SJSA1 (cell line): ENCODE results near the gene EHD2. TPM values are rescaled to one million over a fixed set of nuclear protein-coding genes. Genes with fewer than 3 reads are reported as not detected.
"Not testable (repeated sequence)": the region's sequence is repeated elsewhere in the genome, so short reads cannot be mapped to it uniquely, and the experiment has no call there.

ENCODE experiments used
- DNase-seq, 2 experiments: peaks; one replicate each; pipeline ENCODE4 v3.0.0-alpha.2; 2015 to 2020; ENCODE audit warnings: low spot score in 2 of 2, low read depth in 1 of 2
- H3K27ac ChIP-seq: fragments of 250-450 bp; sonication (Bioruptor Pico); 2 replicates; pipeline ENCODE4 v1.5.1; 2020; ENCODE audit warnings: mild to moderate bottlenecking, moderate library complexity
- H3K27me3 ChIP-seq: fragments of 250-450 bp; sonication (Bioruptor Pico); replicated peaks from 2 replicates; pipeline ENCODE4 v1.5.1; 2020; ENCODE audit warnings: mild to moderate bottlenecking, moderate library complexity
- H3K36me3 ChIP-seq: fragments of 250-450 bp; sonication (Bioruptor Pico); 2 replicates; pipeline ENCODE4 v1.5.1; 2020; ENCODE audit warnings: mild to moderate bottlenecking
- H3K4me1 ChIP-seq: fragments of 250-450 bp; sonication (Bioruptor Pico); replicated peaks from 2 replicates; pipeline ENCODE4 v1.6.1; 2021; ENCODE audit warnings: mild to moderate bottlenecking
- H3K4me3 ChIP-seq: fragments of 250-450 bp; sonication (Bioruptor Pico); 2 replicates; pipeline ENCODE4 v1.5.1; 2020; ENCODE audit warnings: mild to moderate bottlenecking
- H3K9me3 ChIP-seq: fragments of 250-450 bp; sonication (Bioruptor Pico); replicated peaks from 2 replicates; pipeline ENCODE4 v1.5.1; 2020; ENCODE audit warnings: mild to moderate bottlenecking
- total RNA-seq: library from RNA; depleted of rRNA; stranded (reverse); fragments of >200 nt; shearing (Covaris generic); gene quantifications from 2 replicates; pipeline ENCODE4 v1.2.3, GENCODE V29; 2014

Gene EHD2
- total RNA-seq, 1 experiment from 2014 or later = 35.9 TPM

DNA sequence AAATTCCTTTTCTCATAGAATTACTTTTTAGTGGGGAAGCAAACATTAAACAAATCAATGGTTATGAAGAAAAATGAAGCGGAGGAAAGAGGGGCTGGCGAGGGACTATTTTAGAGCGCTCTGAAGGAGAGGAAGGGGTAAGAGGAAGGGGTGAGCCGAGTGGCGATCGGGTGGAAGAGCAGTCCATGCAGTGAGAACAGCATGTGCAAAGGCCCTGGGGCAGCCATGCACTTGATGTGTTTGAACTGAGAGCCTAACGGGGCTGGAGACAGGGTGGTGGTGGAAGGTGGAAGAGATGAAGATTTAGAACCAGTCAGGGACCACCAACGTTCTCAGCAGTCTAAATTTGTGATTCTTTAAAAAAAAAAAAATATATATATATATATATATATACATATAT is 17.7 kb downstream of the EHD2 start:
- no peak overlapping the region for H3K27ac ChIP-seq
- H3K4me1 ChIP-seq = peaks cover 41% of the 10 kb centered on the region
- no peak for DNase-seq
- H3K4me3 ChIP-seq = no peak overlapping the region
- peaks cover 86% of the 10 kb centered on the region for H3K36me3 ChIP-seq
- no peaks in the 10 kb centered on the region for H3K9me3 ChIP-seq
- H3K27me3 ChIP-seq = no peaks in the 10 kb centered on the region

DNA sequence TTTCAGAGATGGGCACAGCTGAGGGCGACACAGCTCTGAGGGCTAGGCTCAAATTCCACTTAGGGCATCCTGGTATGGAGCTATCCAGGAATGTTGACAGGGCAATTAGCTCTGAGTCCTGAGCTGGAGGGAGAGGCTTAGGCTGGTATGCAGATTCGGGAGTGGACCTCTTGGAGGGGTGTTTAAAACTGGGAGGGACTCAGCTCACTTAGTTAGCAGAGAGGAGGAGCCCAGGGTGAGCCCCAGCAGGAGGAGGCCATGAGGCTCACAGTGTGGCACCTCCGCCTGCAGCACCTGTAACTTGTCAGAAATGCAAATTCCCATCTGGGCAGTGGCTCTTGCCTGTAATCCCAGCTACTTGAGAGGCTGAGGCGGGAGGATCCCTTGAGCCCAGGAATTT is 21.9 kb downstream of the EHD2 start:
- H3K4me1 ChIP-seq = peaks cover 5% of the 10 kb centered on the region
- peaks cover 76% of the 10 kb centered on the region for H3K36me3 ChIP-seq
- DNase-seq = no peak
- H3K27me3 ChIP-seq = no peaks in the 10 kb centered on the region
- H3K27ac ChIP-seq = no peak overlapping the region
- no peaks in the 10 kb centered on the region for H3K9me3 ChIP-seq
- no peak overlapping the region for H3K4me3 ChIP-seq

DNA sequence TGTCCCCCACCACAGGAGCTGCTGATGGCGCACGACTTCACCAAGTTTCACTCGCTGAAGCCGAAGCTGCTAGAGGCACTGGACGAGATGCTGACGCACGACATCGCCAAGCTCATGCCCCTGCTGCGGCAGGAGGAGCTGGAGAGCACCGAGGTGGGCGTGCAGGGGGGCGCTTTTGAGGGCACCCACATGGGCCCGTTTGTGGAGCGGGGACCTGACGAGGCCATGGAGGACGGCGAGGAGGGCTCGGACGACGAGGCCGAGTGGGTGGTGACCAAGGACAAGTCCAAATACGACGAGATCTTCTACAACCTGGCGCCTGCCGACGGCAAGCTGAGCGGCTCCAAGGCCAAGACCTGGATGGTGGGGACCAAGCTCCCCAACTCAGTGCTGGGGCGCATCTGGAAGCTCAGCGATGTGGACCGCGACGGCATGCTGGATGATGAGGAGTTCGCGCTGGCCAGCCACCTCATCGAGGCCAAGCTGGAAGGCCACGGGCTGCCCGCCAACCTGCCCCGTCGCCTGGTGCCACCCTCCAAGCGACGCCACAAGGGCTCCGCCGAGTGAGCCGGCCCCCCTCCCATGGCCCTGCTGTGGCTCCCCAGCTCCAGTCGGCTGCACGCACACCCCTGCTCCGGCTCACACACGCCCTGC is 27.8 kb downstream of the EHD2 start:
- Histone ChIP-seq H3K9me3 (no peaks in the 10 kb centered on the region), H3K27ac (no peak overlapping the region), H3K36me3 (peaks cover 56% of the 10 kb centered on the region)

DNA sequence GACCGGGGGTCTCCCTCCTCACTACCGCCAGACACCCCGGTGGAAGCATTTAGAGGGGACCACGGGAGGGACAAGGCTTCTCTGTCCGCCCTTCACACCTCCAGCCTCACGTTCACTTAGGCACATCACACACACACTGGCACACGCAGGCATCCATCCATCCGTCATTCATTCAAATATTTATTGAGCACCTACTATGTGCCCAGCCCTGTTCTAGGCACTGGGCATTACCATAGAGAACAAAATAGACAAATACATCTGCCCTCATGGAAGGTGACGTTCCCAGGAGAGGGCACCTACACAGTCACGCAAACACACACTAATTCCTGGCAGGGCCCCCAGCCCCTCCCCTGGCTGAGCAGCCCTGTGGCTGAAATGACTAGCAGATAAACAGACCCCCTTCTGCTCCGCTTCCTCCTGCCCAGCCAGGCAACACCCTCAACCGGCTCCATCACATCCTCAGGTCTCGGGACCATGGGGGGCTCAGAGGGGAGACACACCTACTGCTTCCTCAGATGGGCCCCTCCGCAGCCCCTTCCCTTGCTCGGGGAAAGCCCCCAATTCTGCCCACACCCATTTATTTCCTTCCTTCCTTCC is 28.4 kb downstream of the EHD2 start:
- no peaks in the 10 kb centered on the region for H3K9me3 ChIP-seq
- H3K4me3 ChIP-seq = no peak overlapping the region
- H3K36me3 ChIP-seq = peaks cover 53% of the 10 kb centered on the region
- H3K27me3 ChIP-seq = no peaks in the 10 kb centered on the region
- no peak for DNase-seq
- H3K27ac ChIP-seq = no peak overlapping the region
- H3K4me1 ChIP-seq = peaks cover 34% of the 10 kb centered on the region

More for the DNA sequence above, 27.8 kb downstream of the EHD2 start:
- Histone ChIP-seq H3K27me3 (no peaks in the 10 kb centered on the region), H3K4me3 (no peak overlapping the region), H3K4me1 (peaks cover 29% of the 10 kb centered on the region)
- no peak for DNase-seq

DNA sequence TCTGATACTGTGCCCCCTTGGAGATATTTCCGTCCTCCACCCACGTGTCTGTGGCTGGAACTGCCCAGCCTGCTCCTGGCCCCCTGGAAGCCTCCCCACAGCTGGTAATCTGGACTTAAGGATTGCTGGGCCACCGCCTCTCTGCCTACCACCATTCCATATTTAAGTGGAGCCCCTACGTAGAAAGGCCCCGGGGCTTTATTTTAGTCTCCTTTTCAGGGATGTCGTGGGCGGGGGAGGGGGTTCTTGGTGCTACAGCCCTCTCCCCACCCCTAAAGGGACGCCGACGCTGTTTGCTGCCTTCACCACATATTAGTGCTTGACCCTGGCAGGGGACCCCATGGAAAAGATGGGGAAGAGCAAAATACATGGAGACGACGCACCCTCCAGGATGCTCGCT is 29.4 kb downstream of the EHD2 start:
- no peak for DNase-seq
- no peaks in the 10 kb centered on the region for H3K9me3 ChIP-seq
- H3K4me3 ChIP-seq = peak overlapping the region; percentile 37; the same call in 1 of the 2 replicates
- peak overlapping the region; percentile 90 for H3K27ac ChIP-seq
- H3K27me3 ChIP-seq = no peaks in the 10 kb centered on the region
- peaks cover 32% of the 10 kb centered on the region for H3K4me1 ChIP-seq
- H3K36me3 ChIP-seq = peaks cover 60% of the 10 kb centered on the region

DNA sequence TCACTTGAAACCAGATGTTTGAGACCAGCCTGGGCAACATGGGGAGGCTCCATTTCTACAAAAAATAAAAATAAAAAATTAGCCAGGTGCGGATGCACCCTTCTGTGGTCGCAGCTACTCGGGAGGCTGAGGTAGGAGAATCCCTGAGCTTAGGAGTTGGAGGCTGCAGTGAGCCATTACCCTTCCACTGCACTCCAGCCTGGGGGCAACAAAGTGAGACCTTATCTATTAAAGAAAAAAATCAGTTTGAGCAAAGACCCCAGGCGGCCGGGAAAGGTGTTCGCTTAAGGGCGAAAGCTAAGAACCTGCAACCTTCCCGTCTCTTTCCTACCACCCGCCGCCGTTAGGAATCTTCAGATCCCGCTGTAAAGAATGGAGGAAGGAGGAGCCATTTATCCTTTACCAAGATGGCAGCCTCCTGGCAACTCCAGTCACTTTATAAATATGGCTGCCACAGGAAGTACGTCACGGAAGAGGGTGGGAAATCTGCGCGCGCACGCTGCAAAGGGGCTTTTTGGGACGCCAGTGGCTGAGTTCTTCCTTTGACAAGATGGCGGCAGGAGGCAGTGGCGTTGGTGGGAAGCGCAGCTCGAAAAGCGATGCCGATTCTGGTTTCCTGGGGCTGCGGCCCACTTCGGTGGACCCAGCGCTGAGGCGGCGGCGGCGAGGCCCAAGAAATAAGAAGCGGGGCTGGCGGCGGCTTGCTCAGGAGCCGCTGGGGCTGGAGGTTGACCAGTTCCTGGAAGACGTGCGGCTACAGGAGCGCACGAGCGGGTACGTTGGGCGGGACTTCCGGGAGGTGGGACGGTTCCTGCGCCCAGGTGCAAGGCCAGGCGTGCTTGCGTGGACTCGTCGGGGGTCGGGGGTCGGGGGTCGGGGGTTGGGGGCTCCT is 32.0 kb downstream of the EHD2 start, which contains the start of gene NOP53:
Gene NOP53 (plus strand): TSS at position 537 of the 892 bp plus-strand sequence. CDS start 14 bp downstream, at position 551.
- H3K4me1 ChIP-seq = peaks cover 32% of the 10 kb centered on the region
- H3K27ac ChIP-seq = peak within 1 kb of the TSS; percentile 81
- H3K4me3 ChIP-seq = peak within 1 kb of the TSS; percentile 71
- H3K9me3 ChIP-seq = no peaks in the 10 kb centered on the region
- H3K36me3 ChIP-seq = peaks cover 63% of the 10 kb centered on the region
- H3K27me3 ChIP-seq = no peaks in the 10 kb centered on the region
- peak; percentile 96 to 98 for DNase-seq

DNA sequence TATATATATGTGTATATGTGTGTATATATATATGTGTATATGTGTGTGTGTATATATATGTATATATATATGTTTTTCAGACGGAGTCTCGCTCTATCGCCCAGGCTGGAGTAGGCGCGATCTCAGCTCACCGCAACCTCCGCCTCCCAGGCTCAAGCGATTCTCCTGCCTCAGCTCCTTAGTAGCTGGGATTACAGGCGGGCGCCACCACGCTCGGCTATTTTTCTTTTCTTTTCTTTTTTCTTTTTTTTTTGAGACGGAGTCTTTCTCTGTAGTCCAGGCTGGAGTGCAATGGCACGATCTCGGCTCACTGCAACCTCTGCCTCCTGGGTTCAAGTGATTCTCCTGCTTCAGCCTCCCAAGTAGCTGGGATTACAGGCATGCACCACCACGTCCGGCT is 32.9 kb downstream of the EHD2 start:
- not testable (repeated sequence) for H3K27me3 ChIP-seq, DNase-seq, H3K9me3 ChIP-seq, H3K27ac ChIP-seq
- peaks cover 64% of the 10 kb centered on the region for H3K36me3 ChIP-seq
- peak overlapping the region; percentile 71 for H3K4me3 ChIP-seq
- peaks cover 32% of the 10 kb centered on the region for H3K4me1 ChIP-seq

DNA sequence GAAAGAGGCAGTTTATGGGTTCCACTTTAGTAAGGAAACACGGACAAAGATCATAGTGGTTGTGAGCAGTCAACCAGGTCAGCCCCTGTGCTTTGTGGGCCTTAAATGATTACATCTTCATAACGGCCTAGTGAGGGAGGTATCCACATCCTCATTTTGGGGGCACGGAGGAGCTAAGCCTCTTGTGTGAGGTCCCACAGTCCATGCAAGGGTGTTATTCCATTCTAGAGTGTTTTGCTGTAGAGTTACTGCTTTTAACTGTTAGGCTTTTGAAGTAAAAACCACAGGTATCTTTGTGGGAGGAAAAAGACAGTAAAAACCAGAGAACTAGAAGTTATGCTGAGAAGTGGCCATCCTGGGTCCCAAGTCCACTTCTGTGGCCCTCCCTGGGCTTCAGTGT is 36.1 kb downstream of the EHD2 start:
- no peak overlapping the region for H3K4me3 ChIP-seq
- H3K27me3 ChIP-seq = no peaks in the 10 kb centered on the region
- peaks cover 78% of the 10 kb centered on the region for H3K36me3 ChIP-seq
- no peak overlapping the region for H3K27ac ChIP-seq
- DNase-seq = no peak
- H3K9me3 ChIP-seq = no peaks in the 10 kb centered on the region
- H3K4me1 ChIP-seq = peaks cover 12% of the 10 kb centered on the region

DNA sequence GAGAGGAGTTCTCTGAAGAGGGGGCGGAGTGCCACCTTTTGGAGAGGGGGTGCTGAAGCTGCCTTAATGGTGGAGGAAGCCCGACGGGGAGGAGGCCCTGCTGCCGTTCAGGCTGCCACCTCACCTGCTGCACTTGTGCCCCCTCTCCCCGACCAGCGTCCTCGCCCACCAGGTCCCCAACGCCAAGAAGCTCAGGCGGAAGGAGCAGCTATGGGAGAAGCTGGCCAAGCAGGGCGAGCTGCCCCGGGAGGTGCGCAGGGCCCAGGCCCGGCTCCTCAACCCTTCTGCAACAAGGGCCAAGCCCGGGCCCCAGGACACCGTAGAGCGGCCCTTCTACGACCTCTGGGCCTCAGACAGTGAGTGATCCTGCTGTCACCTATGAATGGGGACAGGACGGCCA is 37.5 kb downstream of the EHD2 start:
- Histone ChIP-seq H3K27ac (no peak overlapping the region), H3K9me3 (no peaks in the 10 kb centered on the region), H3K4me3 (no peak overlapping the region), H3K36me3 (peaks cover 92% of the 10 kb centered on the region), H3K27me3 (no peaks in the 10 kb centered on the region), H3K4me1 (peaks cover 9% of the 10 kb centered on the region)
- no peak for DNase-seq

DNA sequence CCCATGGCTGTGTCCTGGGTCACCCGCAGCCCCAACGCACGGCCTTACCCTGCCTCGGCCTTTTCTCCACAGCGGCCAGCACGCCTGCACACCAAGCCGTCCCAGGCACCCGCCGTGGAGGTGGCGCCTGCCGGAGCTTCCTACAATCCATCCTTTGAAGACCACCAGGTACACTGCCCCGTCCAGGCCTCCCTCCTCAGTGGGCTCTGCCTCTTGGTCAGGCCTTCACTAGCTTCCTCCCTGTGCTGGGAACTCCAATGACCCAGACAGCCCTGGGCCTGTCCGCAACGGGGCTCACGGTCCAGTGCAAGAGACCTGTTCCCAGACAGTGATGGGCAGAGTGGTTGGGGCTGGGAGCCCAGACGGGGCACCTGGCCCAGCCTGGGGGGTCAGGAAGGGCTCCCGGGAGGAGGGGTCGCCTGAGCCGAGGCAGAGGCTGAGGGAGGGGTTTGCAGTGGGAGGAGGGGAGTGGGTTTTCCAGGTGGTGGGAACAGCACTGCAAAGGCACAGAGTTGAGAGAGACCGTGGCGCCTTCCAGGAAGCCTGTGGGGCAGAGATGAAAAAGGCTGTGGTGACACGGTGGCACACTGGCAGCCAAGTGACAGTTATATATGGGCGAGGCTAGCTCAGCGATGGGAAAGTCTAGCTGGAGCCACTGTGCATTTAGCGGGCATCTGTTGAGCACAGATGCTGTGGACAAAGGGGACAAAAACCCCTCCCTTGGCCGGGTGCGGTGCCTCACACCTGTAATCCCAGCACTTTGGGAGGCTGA is 39.4 kb downstream of the EHD2 start:
- H3K9me3 ChIP-seq = no peaks in the 10 kb centered on the region
- H3K36me3 ChIP-seq = peaks cover 99% of the 10 kb centered on the region
- H3K27ac ChIP-seq = no peak overlapping the region
- DNase-seq = no peak
- H3K27me3 ChIP-seq = no peaks in the 10 kb centered on the region
- H3K4me1 ChIP-seq = no peaks in the 10 kb centered on the region
- H3K4me3 ChIP-seq = no peak overlapping the region

DNA sequence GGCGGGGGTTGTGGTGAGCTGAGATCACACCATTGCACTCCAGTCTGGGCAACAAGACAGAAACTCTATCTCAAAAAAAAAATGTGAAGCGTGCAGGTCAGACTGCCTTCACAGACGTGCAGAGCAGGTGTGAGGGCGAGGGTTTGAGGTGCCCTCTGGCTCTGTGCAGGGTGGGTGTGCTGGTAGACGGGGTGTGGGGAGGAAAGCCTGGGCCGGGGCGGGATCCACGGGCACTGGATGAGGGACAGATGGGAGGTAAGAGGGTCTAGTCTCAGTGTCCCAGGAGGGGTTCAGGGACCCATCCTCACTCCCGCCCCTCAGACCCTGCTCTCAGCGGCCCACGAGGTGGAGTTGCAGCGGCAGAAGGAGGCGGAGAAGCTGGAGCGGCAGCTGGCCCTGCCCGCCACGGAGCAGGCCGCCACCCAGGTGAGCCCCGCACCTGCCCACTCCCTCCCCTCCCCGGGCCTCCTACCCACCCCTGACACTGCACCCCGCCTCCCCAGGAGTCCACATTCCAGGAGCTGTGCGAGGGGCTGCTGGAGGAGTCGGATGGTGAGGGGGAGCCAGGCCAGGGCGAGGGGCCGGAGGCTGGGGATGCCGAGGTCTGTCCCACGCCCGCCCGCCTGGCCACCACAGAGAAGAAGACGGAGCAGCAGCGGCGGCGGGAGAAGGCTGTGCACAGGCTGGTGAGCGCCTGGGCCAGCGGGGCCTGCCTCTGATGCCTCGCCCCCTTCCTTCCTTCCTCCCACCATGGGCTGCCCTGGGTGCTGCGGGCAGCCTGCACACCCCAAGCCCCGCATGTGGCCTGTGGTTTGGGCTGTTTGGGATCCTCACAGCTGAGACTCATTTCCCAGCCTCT is 41.2 kb downstream of the EHD2 start:
- Histone ChIP-seq H3K4me3 (no peak overlapping the region), H3K36me3 (peaks cover 97% of the 10 kb centered on the region), H3K4me1 (no peaks in the 10 kb centered on the region), H3K27me3 (no peaks in the 10 kb centered on the region), H3K9me3 (no peaks in the 10 kb centered on the region), H3K27ac (no peak overlapping the region)
- no peak for DNase-seq

DNA sequence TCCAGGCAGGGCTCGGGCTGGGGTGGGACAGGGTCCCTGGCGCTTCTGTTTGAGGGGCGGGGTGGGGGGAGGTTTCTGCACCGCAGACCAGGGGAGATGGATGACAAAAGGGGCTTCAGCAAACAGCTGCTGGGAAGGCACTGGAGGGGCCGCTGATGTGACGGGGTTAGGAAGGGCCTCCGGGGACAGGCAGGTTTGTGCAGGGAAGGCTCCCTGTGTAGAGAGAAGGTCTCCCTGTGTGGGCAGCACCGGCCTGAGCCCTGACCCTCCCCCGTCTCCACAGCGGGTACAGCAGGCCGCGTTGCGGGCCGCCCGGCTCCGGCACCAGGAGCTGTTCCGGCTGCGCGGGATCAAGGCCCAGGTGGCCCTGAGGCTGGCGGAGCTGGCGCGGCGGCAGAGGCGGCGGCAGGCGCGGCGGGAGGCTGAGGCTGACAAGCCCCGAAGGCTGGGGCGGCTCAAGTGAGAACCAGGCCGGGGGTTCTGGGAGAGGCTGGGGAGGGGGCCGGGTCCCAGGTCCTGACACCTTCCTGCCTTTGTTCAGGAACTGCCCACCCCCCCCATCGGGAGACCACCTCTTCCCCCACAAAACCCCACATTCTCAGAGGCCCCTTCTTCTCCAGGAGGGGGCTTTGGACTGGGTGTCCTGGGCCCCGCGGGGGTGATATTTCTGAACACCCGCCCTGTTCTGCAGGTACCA is 42.0 kb downstream of the EHD2 start:
- Histone ChIP-seq H3K9me3 (no peaks in the 10 kb centered on the region), H3K4me3 (no peak overlapping the region), H3K27ac (no peak overlapping the region), H3K36me3 (peaks cover 90% of the 10 kb centered on the region), H3K27me3 (no peaks in the 10 kb centered on the region), H3K4me1 (no peaks in the 10 kb centered on the region)
- no peak for DNase-seq
